Measurements from ENCODE around the gene ANXA2. TPM values are rescaled to one million over a fixed set of nuclear protein-coding genes. Genes with fewer than 3 reads are reported as not detected.

Gene ANXA2
- total RNA-seq, 2 donors from 2014 or later, result 752 to 812 TPM

DNA sequence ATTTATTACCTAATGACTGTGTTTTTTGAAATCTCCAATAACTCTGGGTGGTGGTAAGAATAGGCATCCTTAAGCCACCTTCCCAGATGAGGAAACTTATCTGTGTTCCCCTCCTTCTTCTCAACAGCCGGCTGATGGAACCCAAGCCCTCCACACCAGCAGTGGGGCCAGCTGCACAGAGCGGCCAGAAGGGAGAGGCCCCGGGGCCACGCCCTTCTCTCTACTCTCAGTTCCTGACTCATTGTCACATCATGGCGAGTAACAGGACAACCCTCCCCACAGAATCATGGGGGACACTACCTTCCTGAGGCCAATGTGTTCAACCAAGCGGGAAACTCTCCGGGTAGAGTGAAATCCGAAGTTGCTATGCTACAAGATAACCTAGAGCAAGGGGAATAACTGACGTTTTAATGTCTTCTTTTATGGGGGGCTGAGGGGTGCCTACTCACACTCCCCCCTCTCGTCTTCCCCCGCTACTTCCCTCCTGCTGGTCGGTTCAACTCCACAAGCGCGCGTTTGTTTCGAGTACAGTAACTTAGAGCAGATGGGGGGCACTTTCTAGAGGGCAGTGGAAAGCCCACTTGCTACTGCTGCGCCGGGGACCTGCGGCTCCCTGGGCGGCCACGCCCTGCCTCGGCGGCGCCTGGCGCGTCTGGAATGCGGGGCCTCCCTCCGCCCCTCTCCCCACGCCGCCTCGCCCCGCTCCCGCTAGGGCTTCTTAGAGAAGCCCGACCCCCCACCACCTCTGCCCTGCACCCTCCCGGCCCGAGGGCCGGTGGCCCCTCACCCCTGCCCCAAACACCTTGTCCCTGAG lies 621 bp downstream of the ANXA2 start:
- TF ChIP-seq CTCF (IDR thresholded peaks at IDR 0.05), result no peak
- DNase-seq (ENCODE audit: low spot score) (peak; percentile 35), ATAC-seq (ENCODE audit: insufficient number of reproducible peaks, low FRiP score, low read depth) (no peak)
- no peaks in the 10 kb centered on the region for H3K9me3 ChIP-seq
- H3K4me3 ChIP-seq, result peak overlapping the region; percentile 97
- peak overlapping the region; percentile 99 for H3K27ac ChIP-seq
- no peaks in the 10 kb centered on the region for H3K27me3 ChIP-seq (replicated peaks; ENCODE audit: insufficient read depth)
- H3K36me3 ChIP-seq, result no peaks in the 10 kb centered on the region
- H3K4me1 ChIP-seq (ENCODE audit: control insufficient read depth in 1 of 2, low read depth in 2 of 2), result peaks cover 34 to 74% of the 10 kb centered on the region in 2 donors

- Histone ChIP-seq H3K27me3 (replicated peaks; ENCODE audit: insufficient read depth) (no peaks in the 10 kb centered on the region), H3K4me1 (ENCODE audit: control insufficient read depth in 1 of 2, low read depth in 2 of 2) (peaks cover 36 to 75% of the 10 kb centered on the region in 2 donors), H3K36me3 (no peaks in the 10 kb centered on the region), H3K4me3 (peak overlapping the region; percentile 97), H3K27ac (peak overlapping the region; percentile 99), H3K9me3 (no peaks in the 10 kb centered on the region)
- no peak for TF ChIP-seq CTCF (IDR thresholded peaks at IDR 0.05)
- ATAC-seq (ENCODE audit: insufficient number of reproducible peaks, low FRiP score, low read depth) (no peak), DNase-seq (ENCODE audit: low spot score) (no peak)
These were observed 1.2 kb downstream of the ANXA2 start for GRCh38 chr15:60396560-60396957.

DNA sequence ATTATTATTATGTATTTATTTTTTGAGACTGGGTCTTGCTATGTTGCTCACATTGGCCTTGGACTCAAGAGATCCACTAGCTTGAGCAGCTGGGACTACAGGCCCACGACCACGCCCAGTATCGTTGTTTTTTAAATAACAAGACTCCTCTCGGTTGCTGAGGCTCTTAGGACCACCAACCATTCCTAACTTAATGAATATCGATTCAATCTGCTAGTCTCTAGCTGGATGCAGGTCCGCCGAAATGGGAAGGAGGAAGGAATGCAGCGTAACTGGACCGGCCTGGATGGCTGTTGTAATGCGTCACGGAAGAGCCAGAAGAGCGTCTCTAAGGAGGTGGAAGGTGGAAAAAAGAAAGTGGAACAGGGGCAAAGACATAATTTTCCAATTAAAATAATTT lies 1.7 kb downstream of the ANXA2 start:
- Histone ChIP-seq H3K36me3 (no peaks in the 10 kb centered on the region), H3K9me3 (no peaks in the 10 kb centered on the region), H3K4me3 (peak overlapping the region; percentile 97), H3K4me1 (ENCODE audit: control insufficient read depth in 1 of 2, low read depth in 2 of 2) (peaks cover 40 to 75% of the 10 kb centered on the region in 2 donors), H3K27ac (peak overlapping the region; percentile 99), H3K27me3 (replicated peaks; ENCODE audit: insufficient read depth) (no peaks in the 10 kb centered on the region)
- DNase-seq (ENCODE audit: low spot score), result no peak
- no peak for ATAC-seq (ENCODE audit: insufficient number of reproducible peaks, low FRiP score, low read depth)
- no peak for TF ChIP-seq CTCF (IDR thresholded peaks at IDR 0.05)

- H3K27me3 ChIP-seq (replicated peaks; ENCODE audit: insufficient read depth), result no peaks in the 10 kb centered on the region
- no peak for TF ChIP-seq CTCF (IDR thresholded peaks at IDR 0.05)
- H3K27ac ChIP-seq, result peak overlapping the region; percentile 99
- ATAC-seq (ENCODE audit: insufficient number of reproducible peaks, low FRiP score, low read depth), result no peak
- peak overlapping the region; percentile 97 for H3K4me3 ChIP-seq
- DNase-seq (ENCODE audit: low spot score), result no peak
- H3K36me3 ChIP-seq, result no peaks in the 10 kb centered on the region
- no peaks in the 10 kb centered on the region for H3K9me3 ChIP-seq
- H3K4me1 ChIP-seq (ENCODE audit: control insufficient read depth in 1 of 2, low read depth in 2 of 2), result peaks cover 47 to 76% of the 10 kb centered on the region in 2 donors
These were observed 2.3 kb downstream of the ANXA2 start for GRCh38 chr15:60395276-60396011.

DNA sequence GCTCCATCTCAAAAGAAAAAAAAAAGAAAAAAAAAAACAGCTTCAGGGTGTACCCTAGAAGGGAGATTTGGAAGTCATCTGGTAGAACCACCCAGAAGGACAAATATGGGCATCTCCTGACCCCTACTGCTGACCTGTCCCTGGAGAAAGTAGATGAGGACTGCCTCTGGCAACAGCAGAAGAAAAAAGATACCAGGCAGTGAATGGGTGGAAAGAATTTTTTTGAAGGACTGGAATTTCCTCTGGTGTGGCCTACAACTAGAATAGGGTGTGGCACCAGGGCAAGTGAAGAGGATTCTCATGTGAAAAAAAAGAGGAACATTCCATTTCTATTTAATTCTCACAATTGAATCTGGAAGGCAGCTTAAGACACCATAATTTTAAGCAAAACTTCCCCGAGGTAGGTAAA lies 3.1 kb downstream of the ANXA2 start:
- Histone ChIP-seq H3K27me3 (replicated peaks; ENCODE audit: insufficient read depth) (no peaks in the 10 kb centered on the region), H3K9me3 (no peaks in the 10 kb centered on the region), H3K4me1 (ENCODE audit: control insufficient read depth in 1 of 2, low read depth in 2 of 2) (peaks cover 50 to 82% of the 10 kb centered on the region in 2 donors), H3K27ac (peak overlapping the region; percentile 99), H3K4me3 (peak overlapping the region; percentile 97), H3K36me3 (no peaks in the 10 kb centered on the region)
- no peak for TF ChIP-seq CTCF (IDR thresholded peaks at IDR 0.05)
- no peak for DNase-seq (ENCODE audit: low spot score)
- ATAC-seq (ENCODE audit: insufficient number of reproducible peaks, low FRiP score, low read depth), result no peak

Measured in thoracic aorta (tissue), 2 donors.